Stimulated activated CD8-positive, alpha-beta memory T cell treated with anti-CD3 and anti-CD28 coated beads, Interleukin-12 subunit alpha, Interleukin-12 subunit beta, amount 100 ng/mL, for 24 hours (primary cell): ENCODE data around the gene CENPP.

Experiments
- DNase-seq: peaks from one replicate; pipeline ENCODE4 v3.0.0-alpha.2; 2020; ENCODE audit errors: extremely low read depth

CENPP gene

GRCh38 chr9:92637886-92638620 lies 312.3 kb downstream of the CENPP start:
- DNase-seq, result no peak

DNA sequence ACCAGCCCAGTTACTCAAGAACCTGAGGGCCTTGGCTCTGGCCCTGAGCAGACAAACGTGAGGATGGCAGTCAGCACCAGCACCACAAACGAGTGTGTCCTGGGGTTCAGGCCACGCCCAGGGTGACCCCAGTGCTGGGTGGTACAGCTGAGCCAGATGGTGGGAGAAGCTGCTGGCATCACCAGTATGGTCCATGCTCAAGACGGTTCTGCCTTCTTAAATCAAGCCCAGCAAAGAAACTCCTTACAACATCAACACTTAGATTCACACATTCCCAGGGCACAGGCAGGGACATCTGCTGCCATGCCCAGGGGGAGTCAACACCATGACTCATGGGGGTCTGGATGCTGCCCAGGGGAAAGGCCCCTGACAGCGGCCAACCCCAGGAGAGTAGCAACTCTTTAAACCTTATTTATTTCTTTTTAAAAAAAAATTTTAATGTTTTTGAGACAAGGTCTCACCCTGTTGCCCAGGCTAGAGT lies 312.9 kb downstream of the CENPP start:
- no peak for DNase-seq

DNA sequence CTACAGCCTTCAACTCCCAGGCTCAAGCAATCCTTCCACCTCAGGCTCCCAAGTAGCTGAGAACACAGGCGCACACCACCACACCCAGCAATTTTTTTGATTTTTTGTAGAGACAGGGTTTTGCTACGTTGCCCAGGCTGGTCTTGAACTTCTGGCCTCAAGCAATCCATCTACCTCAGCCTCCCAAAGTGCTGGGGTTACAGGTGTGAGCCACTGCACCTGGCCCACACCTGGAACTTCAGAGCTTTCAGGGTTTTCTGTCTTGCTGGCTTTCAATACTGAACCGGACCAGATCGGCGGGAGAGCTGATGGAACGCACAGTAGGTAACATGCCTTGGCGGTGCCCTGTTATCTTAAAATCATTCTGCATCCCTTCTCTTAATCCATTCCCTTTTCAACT lies 313.4 kb downstream of the CENPP start:
- DNase-seq, result no peak

DNA sequence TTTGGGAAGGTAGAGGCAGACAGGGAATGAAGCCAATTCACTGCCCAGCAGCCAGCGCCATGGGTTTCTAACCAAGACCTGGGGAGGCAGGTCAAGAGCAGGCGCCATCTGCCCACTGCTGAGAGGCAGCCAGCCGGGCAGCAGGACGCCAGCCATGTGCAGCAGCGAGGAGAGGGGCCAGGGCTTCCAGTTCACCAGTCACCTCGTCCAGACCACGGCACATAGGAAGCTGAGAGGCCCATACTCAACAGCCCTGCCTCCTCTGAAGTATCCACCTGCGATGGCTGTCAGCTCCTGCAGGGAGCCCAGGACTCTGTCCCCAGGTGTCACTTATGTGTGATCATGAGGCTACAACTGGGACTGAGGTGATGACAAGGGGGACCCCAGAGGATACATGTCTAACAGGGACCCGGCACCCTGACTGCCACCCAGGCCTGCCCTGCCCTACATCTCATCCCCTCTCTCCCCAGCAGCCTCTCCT lies 314.1 kb downstream of the CENPP start:
- no peak for DNase-seq

GRCh38 chr9:92640398-92641091 lies 314.8 kb downstream of the CENPP start:
- no peak for DNase-seq

DNA sequence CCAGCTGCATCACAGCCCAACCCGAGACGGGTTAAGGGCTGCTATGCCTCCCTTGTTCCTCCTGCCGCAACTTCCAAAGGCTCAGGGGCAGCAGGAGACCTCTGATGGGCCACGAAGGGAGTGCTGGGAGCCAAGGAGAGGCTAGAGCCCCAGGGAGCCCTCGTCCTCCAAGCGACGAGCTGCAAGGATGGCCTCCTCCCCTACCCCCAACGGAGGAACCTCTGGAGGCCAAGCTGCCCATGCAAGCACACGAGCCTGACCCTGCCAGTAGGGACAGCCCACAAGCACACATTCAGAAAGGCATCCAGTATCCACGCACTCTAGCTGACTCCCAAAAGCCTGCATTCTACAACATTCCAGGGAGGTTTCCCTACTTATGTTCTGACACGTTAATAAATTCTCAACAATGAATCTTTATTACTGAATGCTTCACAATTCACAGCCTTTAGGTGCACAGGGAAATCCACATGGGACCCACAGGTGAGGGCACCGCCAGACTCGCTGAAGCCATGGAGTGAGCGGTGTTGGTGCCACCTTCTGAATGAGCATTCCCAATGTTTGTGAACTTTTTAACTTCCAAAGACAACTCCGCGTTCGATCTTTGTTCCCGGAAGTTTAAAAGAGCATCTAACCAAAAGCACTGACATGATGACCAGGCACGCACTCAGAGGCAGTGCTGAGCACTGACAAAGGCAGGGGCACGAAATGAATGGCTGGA lies 315.5 kb downstream of the CENPP start:
- DNase-seq, result no peak

DNA sequence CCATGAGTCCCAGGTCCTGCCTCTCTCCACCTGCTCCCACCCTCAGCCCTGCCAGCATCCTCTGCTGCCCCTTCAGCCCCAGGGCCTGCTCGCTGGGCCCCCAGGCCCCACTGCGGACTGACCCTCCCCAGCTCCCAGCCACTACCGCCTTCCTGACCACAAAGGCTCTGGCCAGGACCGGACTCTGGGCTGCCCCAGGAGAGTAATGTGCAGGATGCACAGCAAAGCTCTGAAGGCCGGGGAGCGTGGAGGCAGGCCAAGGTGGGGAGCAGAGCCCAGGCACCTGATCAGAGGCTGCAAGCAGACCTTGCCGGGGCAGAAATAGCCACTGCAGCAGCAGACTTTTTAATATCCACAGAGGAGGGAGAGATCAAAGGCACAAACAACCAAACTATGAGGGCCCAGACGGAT lies 316.3 kb downstream of the CENPP start:
- DNase-seq, result no peak

DNA sequence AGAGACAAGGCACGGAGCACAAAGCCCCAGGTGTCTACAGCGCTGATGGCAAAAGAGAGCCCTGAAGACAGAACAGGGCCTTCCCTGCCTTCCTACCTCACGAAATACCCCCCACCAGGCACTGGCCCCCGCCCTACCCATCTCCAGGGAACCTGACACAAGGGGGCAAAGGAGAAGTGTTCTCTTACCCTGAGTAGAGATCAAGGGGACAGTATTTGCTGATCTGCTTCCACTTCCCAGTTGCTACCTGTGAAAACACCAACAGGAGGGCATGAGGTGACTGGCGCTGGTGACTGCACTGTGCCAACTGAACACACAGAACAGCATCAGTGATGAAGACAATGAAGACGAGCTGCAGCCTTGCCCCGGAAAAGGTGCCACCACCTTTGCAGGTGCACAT lies 316.8 kb downstream of the CENPP start:
- DNase-seq, result no peak

DNA sequence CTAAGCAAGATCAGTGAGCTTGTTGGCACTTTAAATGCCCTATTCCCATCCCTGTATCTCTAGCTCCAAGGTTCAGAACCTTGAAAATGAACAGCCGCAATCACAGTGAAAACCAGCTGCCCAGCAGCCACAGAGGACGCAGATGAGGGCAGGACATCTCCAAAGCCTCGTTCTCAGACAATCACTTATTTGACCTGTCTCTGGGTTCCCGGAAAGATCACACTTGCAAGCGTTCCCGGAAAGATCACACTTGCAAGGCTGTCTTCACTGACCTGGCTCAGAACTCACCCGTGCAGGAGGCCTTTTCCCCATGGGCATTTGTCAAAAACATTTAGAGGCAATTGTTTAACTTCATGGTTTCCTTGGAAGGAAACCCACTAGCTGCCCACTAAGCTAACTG lies 318.5 kb downstream of the CENPP start:
- no peak for DNase-seq

DNA sequence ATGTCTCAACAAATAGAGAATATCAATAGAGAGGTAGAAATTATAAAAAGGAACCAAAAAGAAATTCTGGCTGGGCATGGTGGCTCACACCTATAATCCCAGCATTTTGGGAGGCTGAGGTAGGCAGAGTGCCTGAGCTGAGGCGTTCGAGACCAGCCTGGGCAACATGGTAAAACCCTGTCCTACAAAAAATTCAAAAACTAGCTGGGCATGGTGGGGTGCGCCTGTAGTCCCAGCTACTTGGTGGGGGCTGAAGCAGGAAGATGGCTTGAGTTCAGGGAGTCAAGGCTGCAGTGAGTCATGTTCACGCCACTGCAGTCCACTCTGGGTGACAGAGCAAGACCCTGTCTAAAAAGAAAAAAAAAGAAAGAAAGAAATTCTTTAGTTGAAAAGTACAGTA lies 319.3 kb downstream of the CENPP start:
- no peak for DNase-seq

DNA sequence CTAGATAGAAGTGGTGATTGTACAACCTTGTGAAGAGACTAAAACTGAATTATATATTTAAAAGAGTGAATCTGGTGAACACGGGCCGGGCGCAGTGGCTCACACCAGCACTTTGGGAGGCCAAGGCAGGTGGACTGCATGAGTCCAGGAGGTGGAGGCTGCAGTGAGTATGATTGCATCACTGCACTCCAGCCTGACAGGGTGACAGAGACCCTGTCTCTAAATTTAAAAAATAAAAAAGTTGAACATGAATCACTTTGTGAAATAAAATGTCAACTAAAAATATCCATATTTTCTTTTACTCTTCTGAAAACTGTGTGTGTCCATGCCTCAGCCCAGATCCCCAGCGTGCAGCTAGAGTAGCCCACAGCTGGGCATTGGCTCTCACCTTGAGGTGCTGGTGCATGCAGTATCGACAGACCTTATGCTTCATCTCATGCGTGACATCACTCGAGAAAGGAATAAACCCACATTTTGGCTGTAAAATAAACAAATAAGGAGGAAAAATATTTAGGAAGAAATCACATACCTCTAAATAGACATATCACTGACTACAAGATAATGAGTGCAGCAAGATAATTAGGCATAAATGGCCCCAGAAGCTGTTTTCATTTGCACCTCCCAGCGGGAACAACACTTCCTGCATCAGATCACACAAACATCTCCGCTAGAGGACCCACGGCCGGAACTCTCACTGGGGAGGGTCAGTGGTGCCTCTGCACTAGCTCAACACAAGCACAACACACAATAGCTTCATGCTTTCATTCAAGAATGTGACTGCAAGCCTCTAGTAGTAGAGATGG lies 322.1 kb downstream of the CENPP start:
- DNase-seq, result no peak

GRCh38 chr9:92648474-92648971 lies 322.8 kb downstream of the CENPP start:
- DNase-seq, result no peak

DNA sequence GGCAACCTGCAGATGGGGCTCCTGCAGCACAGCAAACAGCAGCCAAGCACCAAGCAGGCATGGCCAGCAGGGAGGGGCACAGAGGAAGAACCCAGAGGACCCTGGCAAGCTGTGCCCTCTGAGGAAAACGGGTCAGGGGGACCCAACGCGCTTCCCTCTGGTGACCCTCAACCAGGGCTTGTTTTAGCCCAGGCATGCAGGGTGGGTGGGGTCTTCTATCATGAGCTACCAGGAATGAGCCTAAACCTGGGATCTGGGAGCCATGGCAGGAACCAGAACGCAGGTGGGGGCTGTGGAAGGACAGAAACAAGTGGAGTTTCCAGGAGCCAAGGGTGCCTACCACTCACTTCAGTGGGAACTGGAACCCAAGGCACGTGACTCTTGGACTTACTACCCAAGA lies 323.3 kb downstream of the CENPP start:
- DNase-seq, result no peak

- DNase-seq, result no peak
These were observed 324.5 kb downstream of the CENPP start for GRCh38 chr9:92650296-92650695.

DNA sequence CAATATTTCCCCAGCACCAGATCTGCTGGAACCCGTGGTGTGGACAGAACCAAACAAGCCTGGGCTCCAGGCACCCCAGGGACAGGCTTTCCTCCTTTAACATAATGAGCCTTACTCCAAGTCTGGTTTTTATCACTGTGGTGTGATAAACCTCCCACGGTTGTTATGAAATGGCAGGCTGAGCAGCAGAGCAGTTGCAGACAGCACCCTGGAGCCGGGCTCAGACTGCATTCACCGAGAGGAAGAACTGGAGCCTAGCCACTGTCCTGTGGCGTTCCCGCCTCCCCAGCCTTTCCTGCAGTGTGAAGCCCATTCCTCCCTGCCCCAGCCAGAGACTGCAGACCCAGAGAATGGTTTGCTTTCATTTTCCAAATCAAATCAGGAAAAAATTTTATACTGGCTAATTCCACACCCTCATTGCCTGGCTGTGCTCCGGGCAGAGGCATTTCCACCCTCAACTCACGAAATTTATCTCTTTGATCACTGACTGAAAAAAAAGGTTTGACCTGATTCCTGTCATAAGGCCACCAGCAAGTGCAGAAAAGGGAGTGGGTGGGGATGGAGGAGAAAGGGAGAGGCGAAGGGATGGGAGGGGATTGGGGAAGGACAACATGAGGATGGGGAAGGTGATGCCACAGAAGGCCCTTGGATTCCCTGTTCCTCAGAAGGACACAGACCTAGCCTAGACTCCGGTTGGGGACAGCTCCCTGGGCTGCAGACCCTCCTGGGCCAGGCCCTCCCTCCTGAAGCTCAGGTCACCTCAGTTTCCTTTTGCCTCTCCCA lies 325.3 kb downstream of the CENPP start:
- no peak for DNase-seq

DNA sequence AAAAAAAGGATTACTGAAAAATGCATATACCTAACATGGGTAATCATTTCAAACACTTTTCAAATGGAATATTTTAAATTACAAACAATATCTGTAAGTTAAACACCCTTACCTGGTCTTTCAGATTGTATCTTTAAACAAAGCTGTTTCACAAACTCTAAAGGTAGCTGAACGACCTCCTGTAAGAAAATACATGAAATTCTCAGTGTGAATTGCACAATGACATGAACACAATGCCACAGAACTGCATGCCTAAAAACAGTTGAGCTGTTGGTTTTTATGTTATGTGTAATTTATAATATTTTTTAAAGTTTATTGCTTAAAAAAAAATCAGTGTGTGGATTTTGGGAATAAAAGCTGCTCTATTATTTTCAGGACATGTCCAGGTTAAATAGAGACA lies 326.7 kb downstream of the CENPP start:
- DNase-seq, result no peak

DNA sequence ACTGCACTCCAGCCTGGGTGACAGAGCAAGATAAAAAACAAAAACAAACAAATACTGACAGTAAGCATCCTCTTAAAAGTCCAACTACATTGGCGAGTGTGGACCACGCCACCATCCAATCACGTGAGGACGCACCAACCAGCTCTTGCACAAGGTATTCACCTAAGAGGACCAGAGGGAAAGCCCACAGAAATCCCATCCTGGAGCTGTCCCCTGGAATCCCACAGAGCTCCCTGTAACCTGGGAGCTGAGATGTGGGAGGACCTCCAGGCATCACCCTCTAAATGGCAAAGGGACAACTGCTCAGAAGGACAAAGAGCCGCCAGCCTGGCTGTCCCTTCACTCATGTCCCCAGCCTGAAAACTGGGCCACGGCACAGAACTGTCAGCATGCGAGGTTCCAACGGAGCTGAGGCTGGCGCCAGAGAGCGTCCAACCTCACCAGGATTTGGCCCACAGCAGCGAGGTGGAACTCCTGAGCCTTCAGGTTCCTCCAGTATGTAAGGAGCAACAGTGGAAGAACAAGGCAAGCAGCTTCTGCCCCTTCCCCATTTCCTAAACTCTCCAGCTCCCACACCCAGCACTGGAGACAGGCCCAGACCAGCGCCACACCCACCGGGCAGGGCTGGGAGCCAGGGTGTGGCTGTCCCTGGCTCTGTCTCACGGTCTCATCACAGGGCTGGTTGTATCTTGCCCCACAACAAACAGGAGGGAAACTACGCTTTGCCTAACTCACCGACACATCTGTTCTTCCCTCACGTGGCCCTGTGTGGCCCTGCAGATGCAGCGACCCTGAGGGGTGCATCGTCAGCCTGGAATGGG lies 328.9 kb downstream of the CENPP start:
- DNase-seq, result no peak

- DNase-seq, result no peak
These were observed 329.6 kb downstream of the CENPP start for GRCh38 chr9:92655366-92655765.

DNA sequence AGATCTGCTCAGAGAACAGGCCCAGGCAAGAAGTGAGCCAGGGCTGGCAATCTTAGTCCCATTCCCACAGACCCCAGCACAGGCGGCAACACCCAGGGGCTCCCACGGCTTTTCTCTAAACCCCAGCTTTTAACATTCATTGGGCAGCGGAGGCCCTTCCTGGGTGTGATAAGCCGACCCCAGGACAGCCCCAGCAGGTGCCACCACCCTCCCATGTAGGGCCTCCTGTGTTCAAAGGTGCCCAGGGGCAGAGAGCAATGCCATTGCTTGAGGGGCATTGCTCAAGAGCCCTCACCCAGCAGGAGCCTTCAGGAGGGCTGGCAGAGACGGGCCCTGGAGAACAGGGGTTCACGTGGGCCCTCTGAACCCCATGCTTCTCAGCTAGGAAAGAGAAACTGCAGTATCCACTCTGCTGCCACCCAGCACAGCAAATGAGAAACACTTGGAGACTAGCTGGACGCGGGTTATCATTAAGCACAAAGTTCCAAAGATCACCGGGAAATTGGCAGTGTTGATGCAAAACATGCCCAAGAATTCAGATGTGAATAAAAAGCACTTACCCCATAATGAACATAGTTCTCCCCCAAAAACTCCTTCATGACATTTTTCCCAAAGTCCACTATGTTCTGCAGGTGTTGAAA lies 330.3 kb downstream of the CENPP start:
- no peak for DNase-seq
